ENCODE measurements around the gene CCNG1.

GRCh38 chr5:163437011-163437308, 435 bp upstream of the CCNG1 start:
- TF ChIP-seq CTCF (IDR thresholded peaks at IDR 0.05; ENCODE audit: borderline replicate concordance, extremely low read depth, low read length, poor library complexity, severe bottlenecking) (no peak), EZH2 (IDR thresholded peaks at IDR 0.05; ENCODE audit: borderline replicate concordance, low read depth, low read length, severe bottlenecking) (no peak)
